ENCODE data around the gene APEX2.
"Not testable (repeated sequence)": the region's sequence is repeated elsewhere in the genome, so short reads cannot be mapped to it uniquely, and the experiment has no call there.

The APEX2 gene

DNA sequence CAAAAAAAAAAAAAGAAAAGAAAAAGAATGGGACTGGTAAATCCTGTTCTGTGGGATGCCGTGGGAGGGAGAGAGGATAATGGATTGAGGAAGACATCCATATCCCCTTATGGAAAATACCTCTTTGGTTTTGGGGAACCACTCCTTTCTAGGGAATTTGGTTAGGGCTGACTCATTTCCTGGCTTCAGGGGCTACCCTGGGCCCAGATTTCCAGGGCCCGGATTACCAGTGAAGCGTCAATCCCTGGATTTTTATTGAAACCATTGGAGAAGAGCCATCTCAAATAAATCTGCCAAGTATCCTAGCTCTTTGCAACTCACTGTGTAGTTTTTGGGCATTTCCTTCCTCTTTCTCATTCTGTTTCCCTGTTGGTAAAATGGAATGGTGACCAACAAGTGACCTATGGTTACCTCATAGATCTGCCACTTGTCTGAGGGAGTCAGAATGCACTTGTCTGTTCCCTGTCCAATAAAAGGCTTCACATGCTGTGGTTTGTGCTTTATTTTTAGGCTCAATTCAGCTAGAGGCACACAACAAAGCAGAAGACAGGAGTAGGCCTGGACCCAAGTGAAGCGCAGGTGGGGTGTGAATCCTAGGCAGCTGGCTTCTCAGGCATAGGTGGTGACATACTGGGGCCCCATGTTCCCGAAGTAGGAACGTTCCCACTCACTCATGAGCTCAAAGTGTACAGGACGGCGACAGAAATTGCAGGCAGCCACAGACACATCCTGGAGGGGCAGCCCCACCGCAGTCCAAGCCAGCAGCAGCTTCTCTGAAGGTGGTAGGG, 8.6 kb downstream of the APEX2 start:
- H3K4me3 ChIP-seq (ENCODE audit: low read depth, low read length): no peak overlapping the region

DNA sequence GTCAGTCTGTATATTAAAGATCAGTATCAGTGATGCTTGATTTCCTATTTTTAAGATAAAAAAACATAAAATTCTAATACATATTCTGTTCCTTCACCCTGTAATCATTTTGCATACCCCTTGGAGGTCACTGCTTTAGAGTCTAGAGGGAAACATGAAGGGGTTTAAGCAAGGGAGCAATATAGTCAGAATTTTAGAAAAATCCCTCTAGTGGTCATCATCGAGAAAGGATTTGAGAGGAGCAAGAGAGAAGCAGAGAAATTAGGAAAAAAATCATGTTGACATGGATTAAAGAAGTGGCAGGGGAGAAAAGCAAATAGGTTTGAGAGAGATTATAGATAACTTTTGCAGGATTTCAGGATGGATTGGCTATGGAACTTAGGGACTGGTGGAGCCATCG, 11.1 kb downstream of the APEX2 start:
- no peak overlapping the region for H3K4me3 ChIP-seq (ENCODE audit: low read depth, low read length)

DNA sequence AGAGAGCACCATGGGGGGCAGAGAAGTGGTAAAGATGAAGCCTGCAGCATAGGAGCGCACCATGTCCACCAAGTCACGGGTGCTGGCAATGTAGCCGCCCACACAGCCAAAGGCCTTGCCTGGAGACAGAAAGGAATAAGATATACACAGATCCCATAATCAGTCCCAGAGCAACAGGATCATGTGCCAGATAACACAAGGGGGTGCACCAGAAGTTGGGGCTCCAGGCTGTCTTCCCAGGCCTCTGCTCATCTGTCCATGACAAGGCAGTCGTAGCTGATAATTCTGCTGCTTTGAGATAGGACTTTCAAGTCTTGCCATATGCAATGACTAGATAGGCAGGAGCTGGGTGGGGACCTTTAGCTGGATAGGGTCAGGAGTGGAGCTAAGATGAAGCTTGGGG, 14.7 kb downstream of the APEX2 start:
- no peak overlapping the region for H3K4me3 ChIP-seq (ENCODE audit: low read depth, low read length)

DNA sequence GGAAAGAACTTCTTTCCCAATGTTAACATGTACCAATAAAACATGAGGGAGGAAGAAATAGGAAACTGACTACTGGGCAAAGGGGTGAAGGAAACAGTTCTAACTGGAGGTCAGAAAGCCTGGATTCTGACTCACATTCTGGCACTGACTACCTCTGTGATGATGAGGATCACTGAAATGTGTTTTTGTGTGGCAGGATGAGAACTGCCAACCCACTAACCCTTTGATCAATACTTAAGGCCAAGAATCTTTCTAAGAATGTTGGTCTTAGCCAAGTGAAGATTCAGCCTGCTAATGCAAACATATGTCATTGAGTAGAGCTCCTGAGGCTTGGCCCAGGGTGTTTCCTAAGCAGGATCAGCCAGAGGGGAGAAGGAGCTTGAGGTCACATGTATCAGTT, 26.0 kb downstream of the APEX2 start:
- no peak overlapping the region for H3K4me3 ChIP-seq (ENCODE audit: low read depth, low read length)

DNA sequence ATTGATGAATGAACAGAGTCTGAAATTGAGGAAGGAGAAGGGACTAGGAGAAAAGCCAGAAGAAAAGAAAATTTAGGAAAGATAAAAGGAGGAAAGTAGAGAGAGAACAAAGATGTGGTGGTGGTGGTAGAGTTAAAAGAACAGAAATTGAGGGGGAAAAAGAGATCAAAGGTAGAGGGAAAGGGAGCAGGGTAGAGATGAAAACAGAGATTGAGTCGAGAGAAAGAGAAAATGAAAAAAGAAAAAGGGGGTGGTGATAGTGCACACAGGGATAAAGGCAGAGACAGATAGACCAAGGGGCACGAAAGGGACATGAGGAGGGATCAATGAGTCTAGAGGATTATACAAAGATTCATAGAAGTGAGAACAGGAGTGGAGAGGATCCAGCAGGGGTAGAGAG, 26.7 kb downstream of the APEX2 start:
- H3K4me3 ChIP-seq (ENCODE audit: low read depth, low read length): no peak overlapping the region

DNA sequence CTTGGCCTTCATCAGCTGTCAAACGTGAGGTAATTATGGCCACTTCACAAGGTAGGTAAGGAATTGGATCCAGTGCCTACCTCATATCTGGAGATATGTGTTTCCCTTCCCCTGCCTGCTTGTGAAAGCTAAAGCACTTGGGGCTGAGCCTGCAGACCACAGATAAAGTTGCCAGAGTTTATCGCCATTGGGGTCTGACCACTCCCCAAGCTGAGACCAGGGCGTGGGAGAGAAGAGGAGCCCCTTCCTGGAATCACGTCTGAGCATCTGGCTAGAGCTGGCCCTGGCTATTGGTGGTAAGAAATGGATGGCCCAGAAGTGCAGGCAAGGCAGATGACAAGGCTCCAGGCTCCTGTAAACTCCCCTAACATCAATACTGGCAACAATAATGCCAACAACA, 27.9 kb downstream of the APEX2 start:
- H3K4me3 ChIP-seq (ENCODE audit: low read depth, low read length): no peak overlapping the region

DNA sequence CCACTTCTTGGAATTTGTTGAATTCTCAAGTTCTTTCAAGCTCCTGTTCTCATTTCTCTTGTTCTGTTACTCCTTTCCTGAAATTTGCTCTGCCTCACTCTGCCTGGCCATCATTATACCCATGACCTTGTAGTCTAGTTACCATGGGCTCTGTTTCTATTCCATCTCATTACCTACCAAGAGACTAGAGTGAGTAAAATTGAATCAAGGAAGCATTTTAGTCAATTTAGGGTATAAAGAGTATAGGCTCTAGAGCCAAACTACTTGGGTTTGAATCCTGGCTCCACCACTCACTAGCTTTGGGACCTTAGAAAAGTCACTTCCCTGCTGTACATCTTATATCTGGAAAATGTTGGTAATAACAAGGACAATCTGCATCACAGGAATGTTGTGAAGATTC, 28.4 kb downstream of the APEX2 start:
- H3K4me3 ChIP-seq (ENCODE audit: low read depth, low read length): no peak overlapping the region

DNA sequence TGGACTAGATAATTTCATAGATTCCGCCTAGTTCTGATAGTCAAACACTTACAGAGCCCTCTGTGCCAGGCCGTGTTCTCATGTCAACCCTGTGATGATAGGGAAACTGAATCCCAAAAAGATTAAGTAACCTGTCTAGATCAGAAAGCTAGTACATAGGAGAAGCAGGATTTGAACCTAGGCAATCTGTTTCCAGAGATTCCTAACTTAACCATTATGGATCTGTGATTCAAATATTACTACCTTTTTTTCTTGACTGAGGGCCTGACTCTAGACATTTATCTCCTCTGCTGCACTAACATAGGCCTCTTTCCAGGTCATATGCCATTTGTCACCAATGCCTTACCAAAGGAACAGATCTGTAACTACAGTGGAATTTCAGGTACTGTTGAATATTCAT, 29.1 kb downstream of the APEX2 start:
- H3K4me3 ChIP-seq (ENCODE audit: low read depth, low read length): no peak overlapping the region

DNA sequence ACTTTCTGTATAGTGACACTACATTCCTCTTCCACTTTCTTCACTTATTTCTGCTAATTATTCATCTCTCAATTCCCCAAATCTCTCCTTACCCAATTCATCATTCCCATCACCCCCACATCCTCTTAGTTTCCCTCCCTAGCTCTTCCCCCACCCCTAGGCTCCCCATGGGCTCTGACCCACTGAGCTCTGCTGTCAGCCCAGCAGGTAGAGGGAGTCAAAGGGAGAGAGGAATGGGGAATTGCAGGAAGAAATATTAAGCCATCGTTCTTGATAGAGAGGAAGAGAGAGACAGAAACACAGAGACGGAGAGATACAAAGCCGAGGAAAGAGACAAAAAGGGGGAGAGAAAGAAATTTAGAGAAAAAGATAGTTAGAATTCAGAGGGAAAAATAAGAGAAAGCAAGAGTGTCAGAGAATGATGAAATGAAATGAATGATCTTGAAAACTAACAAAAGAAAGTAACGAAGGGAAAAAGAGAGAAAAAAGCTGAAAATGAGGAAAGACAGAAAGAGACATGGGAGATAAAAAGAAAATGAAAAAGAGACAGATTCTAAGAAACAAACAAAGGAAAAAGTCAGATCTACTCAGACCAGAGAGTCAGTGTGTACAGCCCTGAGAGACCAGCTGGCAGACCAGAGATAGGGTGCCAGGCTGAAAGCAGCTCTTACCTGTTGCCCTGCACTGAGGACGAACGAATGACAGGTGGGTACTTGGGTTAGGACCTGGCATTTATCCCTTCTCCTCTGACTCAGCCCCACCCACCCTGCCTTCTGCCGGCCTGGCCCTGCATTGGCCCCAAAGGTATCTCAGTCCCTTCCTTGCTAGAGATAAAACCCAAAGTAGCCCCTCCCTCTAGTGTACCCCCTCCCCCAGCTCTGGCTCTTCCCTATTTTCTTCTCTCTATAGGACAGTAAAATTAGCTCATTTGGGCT, 30.4 kb downstream of the APEX2 start, which contains the start of gene ALAS2:
Gene ALAS2 (minus strand): TSS at position 707 of the 935 bp plus-strand sequence. CDS start 4,977 bp downstream, outside the sequence.
- H3K4me3 ChIP-seq (ENCODE audit: low read depth, low read length): no peak within 1 kb of the TSS

DNA sequence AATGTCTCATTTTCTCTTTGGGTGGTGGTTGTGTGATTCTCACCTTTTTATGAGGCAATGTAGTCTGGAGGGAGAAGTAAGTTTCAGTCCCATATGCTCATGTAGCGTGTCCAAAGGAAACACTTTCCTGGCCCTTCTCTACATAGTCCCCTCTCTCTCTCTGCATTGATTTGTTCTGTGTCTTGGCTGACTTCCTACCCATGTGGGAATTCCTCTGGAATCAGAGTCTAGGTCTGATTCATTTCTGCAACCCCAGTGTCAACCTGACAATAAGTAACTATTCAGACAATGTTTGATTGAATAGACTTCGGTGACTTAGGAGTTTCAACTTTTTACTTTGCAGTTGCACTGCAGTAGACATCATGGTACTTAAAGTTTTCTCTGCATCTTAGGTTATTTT, 33.3 kb downstream of the APEX2 start:
- no peak overlapping the region for H3K4me3 ChIP-seq (ENCODE audit: low read depth, low read length)

DNA sequence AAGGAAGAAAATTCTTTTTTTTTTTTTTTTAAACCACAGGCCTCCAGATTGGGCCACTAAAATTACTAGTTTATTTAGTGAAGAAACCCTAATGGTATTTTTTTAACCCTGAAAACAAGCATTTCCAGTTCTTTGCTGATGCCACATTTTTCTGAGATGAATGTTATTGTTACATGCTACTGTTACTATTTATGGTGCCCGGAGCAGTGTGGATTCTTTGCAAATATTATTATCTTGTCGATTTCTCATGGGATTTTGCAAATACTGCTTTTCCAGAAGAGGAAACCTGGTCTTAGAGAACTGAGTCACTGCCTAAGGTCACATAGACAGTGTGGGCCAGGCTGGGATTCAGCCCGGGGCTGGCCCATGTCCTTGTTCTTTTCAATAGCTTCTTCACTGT, 39.3 kb downstream of the APEX2 start:
- H3K4me3 ChIP-seq (ENCODE audit: low read depth, low read length): no peak overlapping the region

DNA sequence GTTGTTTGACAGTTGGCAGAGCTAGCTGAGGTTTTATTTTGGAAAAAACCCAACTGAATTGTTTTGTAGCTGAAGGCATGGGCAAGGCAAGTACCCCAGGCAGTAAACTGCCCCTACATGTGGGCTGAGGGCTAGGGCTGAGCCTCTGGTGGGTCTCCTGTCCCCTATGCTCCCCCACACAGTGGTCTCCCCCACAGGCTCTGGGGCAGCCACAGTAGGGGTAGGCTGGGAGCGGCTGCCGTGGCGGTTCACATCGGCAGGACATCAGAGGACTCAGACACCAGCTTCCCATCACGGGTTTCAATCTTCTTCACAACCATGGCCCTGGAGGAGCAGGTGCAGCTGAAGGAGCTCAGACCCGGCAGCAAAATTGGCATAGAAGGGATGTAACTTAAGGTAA, 41.4 kb downstream of the APEX2 start:
- no peak overlapping the region for H3K4me3 ChIP-seq (ENCODE audit: low read depth, low read length)

DNA sequence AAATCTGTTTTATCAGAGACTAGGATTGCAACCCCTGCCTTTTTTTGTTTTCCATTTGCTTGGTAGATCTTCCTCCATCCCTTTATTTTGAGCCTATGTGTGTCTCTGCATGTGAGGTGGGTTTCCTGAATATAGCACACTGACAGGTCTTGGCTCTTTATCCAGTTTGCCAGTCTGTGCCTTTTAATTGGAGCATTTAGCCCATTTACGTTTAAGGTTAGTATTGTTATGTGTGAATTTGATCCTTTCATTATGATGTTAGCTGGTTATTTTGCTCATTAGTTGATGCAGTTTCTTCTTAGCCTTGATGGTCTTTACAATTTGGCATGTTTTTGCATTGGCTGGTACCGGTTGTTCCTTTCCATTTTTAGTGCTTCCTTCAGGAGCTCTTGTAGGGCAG, 50.4 kb downstream of the APEX2 start:
- not testable (repeated sequence) for H3K4me3 ChIP-seq (ENCODE audit: low read depth, low read length)

DNA sequence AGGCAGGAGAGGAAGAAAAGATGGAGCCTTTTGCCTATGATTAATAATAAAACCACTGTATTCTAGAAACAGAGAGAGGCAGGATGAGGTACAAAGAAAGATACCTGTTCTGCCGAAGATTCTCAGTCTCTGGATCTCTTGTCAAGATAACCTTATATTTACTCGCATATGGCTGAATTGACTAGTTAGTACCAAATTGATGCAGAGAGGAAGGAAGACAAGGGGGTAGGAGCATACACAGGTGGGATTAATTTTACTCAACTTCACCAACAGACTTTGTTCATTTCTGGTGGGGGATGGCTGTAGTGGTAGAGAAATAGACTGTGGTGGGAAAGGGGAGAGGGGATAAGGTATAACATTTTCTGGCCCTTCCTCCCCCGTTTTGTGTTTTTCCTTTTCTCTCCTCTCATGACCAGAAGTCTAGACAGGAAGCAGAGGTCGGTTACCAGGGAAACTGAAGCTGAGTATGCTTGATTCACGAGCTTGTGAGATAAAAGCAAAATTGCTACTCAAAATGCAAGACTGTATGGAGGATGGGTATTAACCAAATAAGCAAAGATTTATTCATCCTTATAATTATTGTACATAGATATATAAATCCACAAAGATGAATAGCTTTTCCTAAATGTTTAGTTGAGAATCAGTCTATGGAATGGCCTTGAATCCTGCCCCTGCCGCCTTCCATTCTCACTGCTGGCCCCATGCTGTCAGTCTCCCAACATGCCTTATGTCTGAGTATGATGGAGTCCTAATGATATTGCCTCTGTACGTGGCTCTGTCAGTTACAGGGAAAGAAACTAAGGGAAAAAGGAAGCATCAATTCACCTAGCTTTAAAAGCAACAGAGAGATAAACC, 56.9 kb downstream of the APEX2 start:
- H3K4me3 ChIP-seq (ENCODE audit: low read depth, low read length): no peak overlapping the region

DNA sequence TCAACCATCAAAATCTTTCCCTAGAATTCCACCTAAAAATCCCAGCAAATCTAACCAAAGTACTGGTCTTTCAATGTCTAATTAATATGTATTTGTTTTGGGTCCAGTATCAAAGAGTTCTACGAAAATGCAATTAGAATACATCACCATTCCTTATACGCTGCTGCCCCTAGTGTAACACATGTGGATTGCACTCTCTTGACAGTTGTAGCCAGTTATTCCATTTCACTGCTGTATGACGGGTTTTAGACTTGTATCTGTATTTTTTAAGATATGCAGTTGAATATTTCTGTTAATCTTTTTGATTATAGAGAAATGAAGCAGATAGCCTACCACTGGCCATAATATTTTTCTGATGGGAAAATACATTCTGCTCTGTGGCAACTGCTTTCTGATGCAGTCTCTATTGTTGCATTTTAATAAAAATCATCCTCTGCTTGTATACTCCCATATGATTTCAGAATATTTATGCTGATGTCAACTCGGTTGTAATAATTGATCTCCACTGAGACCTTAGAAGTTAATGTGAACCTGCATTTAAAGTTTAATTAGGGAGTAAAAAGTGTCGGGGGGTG, 57.6 kb downstream of the APEX2 start:
- H3K4me3 ChIP-seq (ENCODE audit: low read depth, low read length): no peak overlapping the region

Data from iPS-11a (cell line).